CD14-positive monocyte (primary cell): Measurements from ENCODE around the gene C1QTNF5. TPM values are rescaled to one million over a fixed set of nuclear protein-coding genes. Genes with fewer than 3 reads are reported as not detected.

Experiments
- DNase-seq, 3 donors: peaks; one replicate each; pipeline ENCODE4 v3.0.0-alpha.2; 2011 to 2022
- H2AFZ ChIP-seq: 2 replicates; pipeline ENCODE4 v1.6.0; 2012; ENCODE audit warnings: mild to moderate bottlenecking, low read depth, low read length, inconsistent platforms; ENCODE audit not compliant: insufficient read depth, poor library complexity, severe bottlenecking
- H3K27ac ChIP-seq, 2 donors: 1 replicate in 1 of 2; 2 replicates in 1 of 2; pipeline ENCODE4 v1.5.1; 2012 to 2013; ENCODE audit warnings: low read length in 2 of 2, control low read depth in 1 of 2, inconsistent platforms in 1 of 2, low read depth in 1 of 2, mild to moderate bottlenecking in 1 of 2
- H3K27me3 ChIP-seq, 2 donors: one replicate each; pipeline versions ENCODE4 v1.6.0 to v1.6.1; 2011 to 2013; ENCODE audit warnings: low read length in 2 of 2; ENCODE audit not compliant: control insufficient read depth in 2 of 2, insufficient read depth in 2 of 2
- H3K36me3 ChIP-seq, 2 donors: replicated peaks in 1 of 2; 1 replicate in 1 of 2; 2 replicates in 1 of 2; pipeline versions ENCODE4 v1.5.1 to v1.6.1; 2012 to 2013; ENCODE audit warnings: low read length in 2 of 2, control low read depth in 1 of 2, inconsistent platforms in 1 of 2, mild to moderate bottlenecking in 1 of 2; ENCODE audit not compliant: insufficient read depth in 2 of 2, control insufficient read depth in 1 of 2
- H3K4me1 ChIP-seq, 2 donors: 1 replicate in 1 of 2; 2 replicates in 1 of 2; pipeline versions ENCODE4 v1.5.1 to v1.6.1; 2012 to 2013; ENCODE audit warnings: low read length in 2 of 2, control low read depth in 1 of 2, inconsistent platforms in 1 of 2, mild to moderate bottlenecking in 1 of 2, moderate library complexity in 1 of 2; ENCODE audit not compliant: insufficient read depth in 2 of 2, control insufficient read depth in 1 of 2
- H3K4me2 ChIP-seq: replicated peaks from 2 replicates; pipeline ENCODE3; 2012; ENCODE audit warnings: low read length, moderate library complexity, mild to moderate bottlenecking; ENCODE audit not compliant: poor library complexity, severe bottlenecking; ENCODE audit errors: extremely low read depth
- H3K4me3 ChIP-seq, 3 experiments: fragments of 200-600 bp in 1 of 3; sonication (generic) in 1 of 3; replicated peaks in 1 of 3; 1 replicate in 2 of 3; 2 replicates in 1 of 3; pipeline ENCODE4 v1.5.1; 2011 to 2013; ENCODE audit warnings: low read length in 3 of 3, mild to moderate bottlenecking in 3 of 3, control low read depth in 2 of 3, low read depth in 2 of 3, inconsistent platforms in 1 of 3, moderate library complexity in 1 of 3
- H3K79me2 ChIP-seq: 2 replicates; pipeline ENCODE4 v1.6.0; 2012; ENCODE audit warnings: mild to moderate bottlenecking, control low read depth, inconsistent platforms, low read length, moderate library complexity; ENCODE audit not compliant: insufficient read depth
- H3K9ac ChIP-seq: 2 replicates; pipeline ENCODE4 v1.6.0; 2017; ENCODE audit warnings: low read length, mild to moderate bottlenecking; ENCODE audit not compliant: insufficient read depth, poor library complexity, severe bottlenecking
- H3K9me3 ChIP-seq, 2 donors: replicated peaks in 1 of 2; 1 replicate in 1 of 2; 2 replicates in 1 of 2; pipeline versions ENCODE4 v1.5.1 to v1.6.1; 2012 to 2013; ENCODE audit warnings: low read length in 2 of 2, control low read depth in 1 of 2; ENCODE audit not compliant: control insufficient read depth in 1 of 2, insufficient read depth in 1 of 2
- H4K20me1 ChIP-seq: 2 replicates; pipeline ENCODE4 v1.6.0; 2012; ENCODE audit warnings: mild to moderate bottlenecking, low read length, control low read depth, moderate library complexity; ENCODE audit not compliant: insufficient read depth
- H3K27ac Mint-ChIP-seq, 7 donors: one replicate each; pipeline ENCODE4 v1.8.0; 2020; ENCODE audit warnings: mild to moderate bottlenecking in 7 of 7, mixed read lengths in 7 of 7, moderate library complexity in 6 of 7, inconsistent platforms in 2 of 7
- H3K27me3 Mint-ChIP-seq, 3 donors: one replicate each; pipeline ENCODE4 v1.8.0; 2021 to 2022; ENCODE audit warnings: low read depth in 3 of 3, mild to moderate bottlenecking in 3 of 3, mixed read lengths in 3 of 3, moderate library complexity in 3 of 3, inconsistent platforms in 1 of 3
- H3K36me3 Mint-ChIP-seq, 2 donors: one replicate each; pipeline ENCODE4 v1.8.0; 2020; ENCODE audit warnings: mixed read lengths in 2 of 2, inconsistent platforms in 1 of 2, mild to moderate bottlenecking in 1 of 2
- H3K4me1 Mint-ChIP-seq: one replicate; pipeline ENCODE4 v1.8.0; 2020; ENCODE audit warnings: mild to moderate bottlenecking, mixed read lengths
- H3K4me3 Mint-ChIP-seq, 2 donors: one replicate each; pipeline ENCODE4 v1.8.0; 2020; ENCODE audit warnings: mild to moderate bottlenecking in 2 of 2, mixed read lengths in 2 of 2, moderate library complexity in 1 of 2
- H3K9me3 Mint-ChIP-seq, 7 donors: one replicate each; pipeline ENCODE4 v1.8.0; 2020 to 2022; ENCODE audit warnings: mixed read lengths in 7 of 7, mild to moderate bottlenecking in 6 of 7, moderate library complexity in 6 of 7, inconsistent platforms in 2 of 7
- WGBS: methylation state at CpG from one replicate; pipeline ENCODE4 v1.1.5; 2013; ENCODE audit warnings: missing lambda C conversion rate; ENCODE audit not compliant: insufficient coverage; 5-methylcytosine and 5-hydroxymethylcytosine counted together
- intact Hi-C, 2 donors: fragments of 100-400 bp; cut with micrococcal nuclease; formaldehyde crosslinking; loops; one replicate each; pipeline versions ENCODE4 v1.15.0 to v1.15.1; 2023
- polyA plus RNA-seq, 3 donors: library from polyadenylated mRNA; depleted of rRNA in 1 of 3; unstranded in 2 of 3; stranded (reverse) in 1 of 3; fragments of 300-500 nt in 2 of 3; fragments of >200 nt in 1 of 3; fragmentation: Illumina TruSeq in 2 of 3; gene quantifications; 1 replicate in 2 of 3; 2 replicates in 1 of 3; pipeline ENCODE4 v1.2.3, GENCODE V29; 2012 to 2021
- TF ChIP-seq, protein P1 (sequence below): fragments of 200-600 bp; IDR thresholded peaks from one replicate; pipeline ENCODE4 v1.8.0; 2022; ENCODE audit warnings: antibody characterized with exemption, mild to moderate bottlenecking

The C1QTNF5 gene
- polyA plus RNA-seq, 3 donors, result not detected

DNA sequence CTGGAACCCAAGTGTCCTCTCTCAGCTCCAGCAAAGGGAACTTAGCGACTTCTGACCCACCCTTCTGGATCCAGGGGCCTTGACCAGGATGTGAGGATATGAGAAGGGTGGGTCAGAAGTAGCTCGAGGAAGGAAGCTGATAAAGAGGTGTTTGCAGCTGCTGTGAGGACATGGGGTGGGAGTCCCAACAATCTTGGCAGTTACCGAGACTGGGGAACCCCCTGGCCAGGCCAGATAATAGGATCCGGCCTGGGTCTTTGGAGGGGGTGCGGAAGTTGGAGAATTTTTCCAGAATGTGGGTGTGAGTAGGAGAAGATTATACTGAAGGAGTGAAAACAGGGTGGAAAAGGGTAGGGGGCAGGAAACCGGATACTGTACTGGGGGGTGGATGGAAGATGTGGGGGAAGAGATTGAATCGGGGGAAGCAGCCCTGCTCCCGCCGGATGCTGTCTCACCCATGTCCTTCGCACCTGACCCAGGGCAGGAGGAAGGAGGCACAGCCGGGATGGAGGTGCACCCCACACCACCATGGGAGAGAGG lies 20.9 kb downstream of the C1QTNF5 start:
- Histone ChIP-seq H2AFZ (no peak overlapping the region), H3K4me2 (no peak overlapping the region)

DNA sequence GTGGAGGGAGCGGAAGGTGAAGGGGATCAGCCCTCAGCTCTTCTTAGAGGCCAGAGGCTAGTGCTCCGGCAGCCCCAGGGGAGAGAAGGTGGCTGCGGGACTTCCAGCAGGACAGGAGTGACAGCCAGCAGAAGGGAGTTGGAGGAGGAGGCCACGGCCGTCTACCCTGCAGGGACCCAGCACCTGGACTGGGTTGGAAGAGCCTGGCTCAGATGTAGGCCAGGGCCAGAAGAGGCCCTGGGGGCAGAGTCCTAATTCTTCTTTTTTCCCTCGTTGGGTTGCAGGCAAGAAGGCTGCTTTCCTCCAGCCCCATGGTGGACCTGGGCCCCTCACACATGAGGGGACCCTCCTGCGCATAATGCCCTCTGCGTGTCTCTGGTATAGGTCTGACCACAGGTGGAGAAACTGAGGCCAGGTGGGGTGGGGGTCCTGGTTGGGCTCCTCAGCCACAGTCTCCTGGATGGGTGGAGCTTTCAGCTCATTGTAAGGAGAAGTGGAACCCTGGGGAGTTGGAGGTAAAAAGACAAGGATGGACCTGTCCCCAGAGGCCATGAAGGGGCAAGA lies 21.5 kb downstream of the C1QTNF5 start:
- H3K27ac Mint-ChIP-seq, result peak overlapping the region in 1 of 7 donors; percentile 73
- no peaks in the 10 kb centered on the region for H4K20me1 ChIP-seq
- H2AFZ ChIP-seq, result no peak overlapping the region
- TF ChIP-seq, protein P1, sequence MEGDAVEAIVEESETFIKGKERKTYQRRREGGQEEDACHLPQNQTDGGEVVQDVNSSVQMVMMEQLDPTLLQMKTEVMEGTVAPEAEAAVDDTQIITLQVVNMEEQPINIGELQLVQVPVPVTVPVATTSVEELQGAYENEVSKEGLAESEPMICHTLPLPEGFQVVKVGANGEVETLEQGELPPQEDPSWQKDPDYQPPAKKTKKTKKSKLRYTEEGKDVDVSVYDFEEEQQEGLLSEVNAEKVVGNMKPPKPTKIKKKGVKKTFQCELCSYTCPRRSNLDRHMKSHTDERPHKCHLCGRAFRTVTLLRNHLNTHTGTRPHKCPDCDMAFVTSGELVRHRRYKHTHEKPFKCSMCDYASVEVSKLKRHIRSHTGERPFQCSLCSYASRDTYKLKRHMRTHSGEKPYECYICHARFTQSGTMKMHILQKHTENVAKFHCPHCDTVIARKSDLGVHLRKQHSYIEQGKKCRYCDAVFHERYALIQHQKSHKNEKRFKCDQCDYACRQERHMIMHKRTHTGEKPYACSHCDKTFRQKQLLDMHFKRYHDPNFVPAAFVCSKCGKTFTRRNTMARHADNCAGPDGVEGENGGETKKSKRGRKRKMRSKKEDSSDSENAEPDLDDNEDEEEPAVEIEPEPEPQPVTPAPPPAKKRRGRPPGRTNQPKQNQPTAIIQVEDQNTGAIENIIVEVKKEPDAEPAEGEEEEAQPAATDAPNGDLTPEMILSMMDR, result no peak
- DNase-seq, result no peak
- peak overlapping the region in 1 of 2 donors; percentile 83 for H3K4me3 Mint-ChIP-seq
- H3K9ac ChIP-seq, result no peak overlapping the region
- peaks cover 37 to 38% of the 10 kb centered on the region in 2 donors for H3K4me1 ChIP-seq
- H3K27ac ChIP-seq, result no peak overlapping the region
- peaks cover 0 to 8% of the 10 kb centered on the region in 2 donors for H3K36me3 Mint-ChIP-seq
- H3K27me3 Mint-ChIP-seq, result peaks cover 67 to 79% (median 75%) of the 10 kb centered on the region in 3 donors
- 100% methylated on average over 4 of the region's 8 CpGs for WGBS
- H3K9me3 ChIP-seq, result peaks cover 0 to 10% of the 10 kb centered on the region in 2 donors
- no peak overlapping the region for H3K4me3 ChIP-seq
- peaks cover 33% of the 10 kb centered on the region for H3K4me1 Mint-ChIP-seq
- H3K9me3 Mint-ChIP-seq, result peaks cover 0 to 8% (median 2%) of the 10 kb centered on the region in 7 donors
- H3K36me3 ChIP-seq, result no peaks in the 10 kb centered on the region
- no peaks in the 10 kb centered on the region for H3K79me2 ChIP-seq
- peaks cover 28 to 77% of the 10 kb centered on the region in 2 donors for H3K27me3 ChIP-seq
- no peak overlapping the region for H3K4me2 ChIP-seq
- intact Hi-C loops, result no loop called here

More for the DNA sequence above, 20.9 kb downstream of the C1QTNF5 start:
- Histone ChIP-seq H3K4me1 (peaks cover 37 to 38% of the 10 kb centered on the region in 2 donors), H4K20me1 (no peaks in the 10 kb centered on the region), H3K27me3 (peaks cover 28 to 71% of the 10 kb centered on the region in 2 donors), H3K27ac (no peak overlapping the region), H3K79me2 (no peaks in the 10 kb centered on the region), H3K9me3 (peaks cover 0 to 10% of the 10 kb centered on the region in 2 donors), H3K4me3 (no peak overlapping the region), H3K9ac (no peak overlapping the region), H3K36me3 (no peaks in the 10 kb centered on the region)
- peaks cover 0 to 7% (median under 1%) of the 10 kb centered on the region in 7 donors for H3K9me3 Mint-ChIP-seq
- WGBS, result 50% methylated on average over 5 of the region's 11 CpGs
- peaks cover 0 to 8% of the 10 kb centered on the region in 2 donors for H3K36me3 Mint-ChIP-seq
- intact Hi-C loops, result no loop called here
- peak overlapping the region; percentile 48 to 83 for H3K4me3 Mint-ChIP-seq
- peak overlapping the region in 1 of 7 donors; percentile 55 for H3K27ac Mint-ChIP-seq
- no peak for DNase-seq
- H3K27me3 Mint-ChIP-seq, result peaks cover 64 to 74% (median 69%) of the 10 kb centered on the region in 3 donors
- H3K4me1 Mint-ChIP-seq, result peaks cover 33% of the 10 kb centered on the region
- TF ChIP-seq, protein P1, result no peak
